ENCODE measurements around the gene ZBTB40.

The ZBTB40 gene

GRCh38 chr1:22570140-22570909 is 118.7 kb downstream of the ZBTB40 start:
- in situ Hi-C loops (cut with HindIII; ENCODE audit: low sequenced_read_pairs) = no loop called here
- no peak for DNase-seq (ENCODE audit: low read depth)
- no peak for TF ChIP-seq CTCF (IDR thresholded peaks at IDR 0.05; ENCODE audit: low read depth, low read length, missing control alignments)
- no peak overlapping the region for H3K4me3 ChIP-seq (ENCODE audit: low read depth, low read length)

- no peak for TF ChIP-seq CTCF (IDR thresholded peaks at IDR 0.05; ENCODE audit: low read depth, low read length, missing control alignments)
- H3K4me3 ChIP-seq (ENCODE audit: low read depth, low read length) = no peak overlapping the region
- DNase-seq (ENCODE audit: low read depth) = no peak
- in situ Hi-C loops (cut with HindIII; ENCODE audit: low sequenced_read_pairs) = no loop called here
Observed at GRCh38 chr1:22572818-22573217, 121.2 kb downstream of the ZBTB40 start.

- TF ChIP-seq CTCF (IDR thresholded peaks at IDR 0.05; ENCODE audit: low read depth, low read length, missing control alignments) = no peak
- in situ Hi-C loops (cut with HindIII; ENCODE audit: low sequenced_read_pairs) = no loop called here
- no peak for DNase-seq (ENCODE audit: low read depth)
- H3K4me3 ChIP-seq (ENCODE audit: low read depth, low read length) = no peak overlapping the region
Observed at GRCh38 chr1:22573237-22573636, 121.6 kb downstream of the ZBTB40 start.

- in situ Hi-C loops (cut with HindIII; ENCODE audit: low sequenced_read_pairs) = no loop called here
- no peak for DNase-seq (ENCODE audit: low read depth)
- no peak overlapping the region for H3K4me3 ChIP-seq (ENCODE audit: low read depth, low read length)
- no peak for TF ChIP-seq CTCF (IDR thresholded peaks at IDR 0.05; ENCODE audit: low read depth, low read length, missing control alignments)
Observed at GRCh38 chr1:22575532-22576149, 124.0 kb downstream of the ZBTB40 start.

- no peak for DNase-seq (ENCODE audit: low read depth)
- no peak for TF ChIP-seq CTCF (IDR thresholded peaks at IDR 0.05; ENCODE audit: low read depth, low read length, missing control alignments)
- in situ Hi-C loops (cut with HindIII; ENCODE audit: low sequenced_read_pairs) = no loop called here
- no peak overlapping the region for H3K4me3 ChIP-seq (ENCODE audit: low read depth, low read length)
Observed at GRCh38 chr1:22576150-22576544, 124.5 kb downstream of the ZBTB40 start.

- no peak for TF ChIP-seq CTCF (IDR thresholded peaks at IDR 0.05; ENCODE audit: low read depth, low read length, missing control alignments)
- H3K4me3 ChIP-seq (ENCODE audit: low read depth, low read length) = no peak overlapping the region
- DNase-seq (ENCODE audit: low read depth) = no peak
- in situ Hi-C loops (cut with HindIII; ENCODE audit: low sequenced_read_pairs) = no loop called here
Observed at GRCh38 chr1:22576617-22577016, 125.0 kb downstream of the ZBTB40 start.
